Measurements from ENCODE around the gene MYMK. TPM values are rescaled to one million over a fixed set of nuclear protein-coding genes. Genes with fewer than 3 reads are reported as not detected.

The MYMK gene
- total and polyA plus RNA-seq, 2 of the 8 experiments (the other 6 are each of a cell fraction or from before 2014, with no cell fraction given): not detected

DNA sequence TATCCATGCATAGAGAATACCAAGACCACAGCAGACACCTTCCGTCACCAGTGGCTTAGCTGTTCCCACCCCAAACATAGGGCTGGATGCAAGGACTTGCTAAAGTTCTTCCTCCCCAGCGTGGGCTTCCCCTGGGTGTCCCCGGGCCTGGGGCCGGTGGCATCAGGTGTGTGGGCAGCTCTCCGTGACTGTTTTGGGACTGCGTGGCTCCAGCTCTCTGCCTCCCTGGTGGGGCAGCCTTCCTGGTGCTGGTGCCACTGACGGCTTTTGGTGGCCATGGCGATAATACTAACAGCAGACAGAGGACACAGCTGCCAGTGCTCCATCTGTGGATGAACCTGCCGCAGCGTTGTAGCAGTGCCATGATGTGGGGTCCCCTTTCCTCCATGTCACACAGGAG is 60.1 kb downstream of the MYMK start:
- no peak overlapping the region for H2BK15ac ChIP-seq (ENCODE audit: low read length)
- H3K4me2 ChIP-seq (ENCODE audit: insufficient read depth in 1 of 2, low read depth in 2 of 2, low read length in 2 of 2): no peak overlapping the region
- CTCF ChIA-PET (ENCODE audit: partially characterized antibody): interaction anchor here (0.8 to 3.2 kb wide), 9 partner anchors 10 to 62 kb away, joined by 3 to 25 read pairs (median 5); partner anchors contain the start of genes ADAMTS13 and SLC2A6
- H3K14ac ChIP-seq (ENCODE audit: insufficient read length): no peak overlapping the region
- no peak overlapping the region for H3K9ac ChIP-seq (replicated peaks in 1 of 4; ENCODE audit: extremely low read depth in 1 of 4, low read depth in 3 of 4, low read length in 3 of 4)
- H3K56ac ChIP-seq (replicated peaks; ENCODE audit: insufficient read length, low read depth, low read length): no peak overlapping the region
- no peak overlapping the region for H3K27ac ChIP-seq (ENCODE audit: low read depth, low read length)
- H2AFZ ChIP-seq (ENCODE audit: low read length): no peak overlapping the region
- no peak overlapping the region for H2BK120ac ChIP-seq (replicated peaks; ENCODE audit: low read depth, low read length)
- no peak overlapping the region for H4K91ac ChIP-seq (replicated peaks; ENCODE audit: insufficient read length, low read length)
- peaks cover 5% of the 10 kb centered on the region; the same call in 1 of the 2 replicates for H3K23me2 ChIP-seq (ENCODE audit: low read depth, low read length)
- WGBS, 2 experiments (ENCODE audit: extremely low coverage in 1 of 2, insufficient coverage in 1 of 2, insufficient read length in 1 of 2, insufficient replicate concordance in 2 of 2, low coverage in 1 of 2, low lambda C conversion rate in 2 of 2, missing lambda C conversion rate in 1 of 2): 91% methylated on average over 8 of the region's 10 CpGs; no CpG with 5 or more reads in 1 of the 2 experiments
- no peak overlapping the region for H2BK20ac ChIP-seq (ENCODE audit: low read length)
- no peak overlapping the region for H2AK5ac ChIP-seq (ENCODE audit: low read depth, low read length)
- H3K4ac ChIP-seq (replicated peaks; ENCODE audit: insufficient read length, low read depth, low read length): no peak overlapping the region
- H3K18ac ChIP-seq (ENCODE audit: extremely low read depth, low read length): no peak overlapping the region
- no peak for FAIRE-seq
- H4K5ac ChIP-seq (ENCODE audit: insufficient read length, low read depth, low read length): no peak overlapping the region
- DNase-seq (ENCODE audit: low read depth in 1 of 2, low spot score in 2 of 2): no peak
- POLR2A ChIA-PET (ENCODE audit: partially characterized antibody): interaction anchor here (1.6 kb wide), 2 partner anchors 9 to 17 kb away, joined by 3 to 4 read pairs; no protein-coding TSS in a partner anchor
- no peaks in the 10 kb centered on the region for H3K36me3 ChIP-seq (ENCODE audit: control insufficient read depth in 2 of 4, insufficient read depth in 4 of 4, low read length in 3 of 4)
- H3K79me2 ChIP-seq (ENCODE audit: control insufficient read depth in 1 of 2, insufficient read depth in 2 of 2, low read length in 2 of 2): peaks cover 0 to 13% of the 10 kb centered on the region in 2 experiments; a peak in 2 of 4 replicates
- peaks cover 0 to 16% of the 10 kb centered on the region in 2 experiments for H4K20me1 ChIP-seq (replicated peaks in 1 of 2; ENCODE audit: control insufficient read depth in 1 of 2, insufficient read depth in 2 of 2, low read length in 2 of 2)
- no peak overlapping the region for H3K4me3 ChIP-seq (ENCODE audit: extremely low read depth in 1 of 4, insufficient read depth in 2 of 4, low read depth in 3 of 4, low read length in 4 of 4)
- H3K9me3 ChIP-seq (ENCODE audit: insufficient read depth in 2 of 2, low read depth in 1 of 2, low read length in 1 of 2): no peaks in the 10 kb centered on the region
- peaks cover 2 to 10% (median 8%) of the 10 kb centered on the region in 4 experiments for H3K4me1 ChIP-seq (replicated peaks in 1 of 4; ENCODE audit: control insufficient read depth in 3 of 4, insufficient read depth in 4 of 4, low read length in 3 of 4)
- no peaks in the 10 kb centered on the region for H3K27me3 ChIP-seq (replicated peaks in 1 of 4; ENCODE audit: control insufficient read depth in 3 of 4, extremely low read depth in 1 of 4, insufficient read depth in 3 of 4, low read length in 3 of 4)
- peaks cover 9% of the 10 kb centered on the region for H3K79me1 ChIP-seq (ENCODE audit: low read depth, low read length)
- no peak overlapping the region for H3K23ac ChIP-seq (ENCODE audit: insufficient read length)
- no peak overlapping the region for H4K8ac ChIP-seq (ENCODE audit: extremely low read depth, insufficient read depth, low read length)
- H2BK5ac ChIP-seq (ENCODE audit: low read depth, low read length): no peak overlapping the region
- no peak overlapping the region for H2BK12ac ChIP-seq (ENCODE audit: low read depth, low read length)
- no peak for TF ChIP-seq CHD2 (IDR thresholded peaks at IDR 0.05; ENCODE audit: low read length)
- TF ChIP-seq SAP30 (IDR thresholded peaks at IDR 0.05; ENCODE audit: insufficient read depth, insufficient replicate concordance, low read length): no peak
- TF ChIP-seq NRF1 (IDR thresholded peaks at IDR 0.05; ENCODE audit: low read depth, low read length): no peak
